SK-N-SH (cell line): ENCODE data around the gene TAX1BP1. TPM values are rescaled to one million over a fixed set of nuclear protein-coding genes. Genes with fewer than 3 reads are reported as not detected.

Experiments used
- CTCF ChIA-PET: fragments of 300-600, 350-600 bp; formaldehyde crosslinking; extraction: SDS; loops from one replicate; lab custom pipeline; 2021; lab: Yijun Ruan, JAX
- POLR2A ChIA-PET: fragments of 350-600 bp; sonication (Branson Sonifier 250); formaldehyde crosslinking; extraction: SDS; loops from one replicate; lab custom pipeline; 2020; ENCODE audit warnings: antibody characterized with exemption, inconsistent platforms; lab: Yijun Ruan, JAX
- DNase-seq: peaks from one replicate; pipeline ENCODE4 v3.0.0; 2012
- H2AFZ ChIP-seq: fragments of 200-600 bp; sonication (generic); 2 replicates; pipeline ENCODE4 v1.8.1; 2016; ENCODE audit warnings: antibody characterized with exemption, mild to moderate bottlenecking, low read depth
- H3F3A ChIP-seq: fragments of 200-600 bp; sonication (generic); replicated peaks from 2 replicates; pipeline ENCODE3; 2016; ENCODE audit warnings: antibody characterized with exemption, mild to moderate bottlenecking; ENCODE audit not compliant: insufficient read depth
- H3K27ac ChIP-seq, 2 experiments: fragments of 200-500 bp in 1 of 2; fragments of 200-600 bp in 1 of 2; sonication (Bioruptor generic) in 1 of 2; sonication (generic), shearing (Covaris generic) in 1 of 2; 2 replicates each; pipeline versions ENCODE4 v1.5.1 to v1.6.1; 2014 to 2016; ENCODE audit warnings: low read depth in 2 of 2, inconsistent platforms in 1 of 2, low read length in 1 of 2, mild to moderate bottlenecking in 1 of 2, mixed read lengths in 1 of 2
- H3K27me3 ChIP-seq: fragments of 200-600 bp; sonication (generic), shearing (Covaris generic); 2 replicates; pipeline ENCODE4 v1.6.1; 2016; ENCODE audit warnings: mixed run types; ENCODE audit not compliant: insufficient read depth
- H3K36me3 ChIP-seq, 2 experiments: fragments of 200-500 bp in 1 of 2; fragments of 200-600 bp in 1 of 2; sonication (Bioruptor generic) in 1 of 2; sonication (generic) in 1 of 2; replicated peaks in 1 of 2; 2 replicates each; pipeline versions ENCODE3 to v1.5.1; 2014 to 2016; ENCODE audit warnings: low read length in 1 of 2, mild to moderate bottlenecking in 1 of 2; ENCODE audit not compliant: insufficient read depth in 2 of 2, control insufficient read depth in 1 of 2
- H3K4me1 ChIP-seq, 2 experiments: fragments of 200-500 bp in 1 of 2; fragments of 200-600 bp in 1 of 2; sonication (Bioruptor generic) in 1 of 2; sonication (generic), shearing (Covaris generic) in 1 of 2; 2 replicates each; pipeline versions ENCODE4 v1.5.1 to v1.6.1; 2014 to 2016; ENCODE audit warnings: low read depth in 1 of 2, low read length in 1 of 2, mixed run types in 1 of 2; ENCODE audit not compliant: insufficient read depth in 2 of 2, control insufficient read depth in 1 of 2
- H3K4me2 ChIP-seq: fragments of 200-600 bp; sonication (generic), shearing (Covaris generic); 2 replicates; pipeline ENCODE4 v1.6.1; 2017; ENCODE audit warnings: mixed run types
- H3K4me3 ChIP-seq, 2 experiments: fragments of 200-500 bp in 1 of 2; fragments of 200-600 bp in 1 of 2; sonication (Bioruptor generic) in 1 of 2; sonication (generic), shearing (Covaris generic) in 1 of 2; 2 replicates each; pipeline versions ENCODE4 v1.5.1 to v1.8.1; 2014 to 2016; ENCODE audit warnings: low read depth in 2 of 2, inconsistent platforms in 1 of 2, low read length in 1 of 2, mild to moderate bottlenecking in 1 of 2, mixed read lengths in 1 of 2, moderate library complexity in 1 of 2
- H3K79me2 ChIP-seq: fragments of 200-600 bp; sonication (generic); 2 replicates; pipeline ENCODE4 v1.8.1; 2017; ENCODE audit warnings: mild to moderate bottlenecking; ENCODE audit not compliant: insufficient read depth
- H3K9ac ChIP-seq: fragments of 200-600 bp; sonication (generic); 2 replicates; pipeline ENCODE4 v1.6.1; 2017; ENCODE audit warnings: mixed run types
- H3K9me2 ChIP-seq: fragments of 200-600 bp; sonication (generic); 2 replicates; pipeline ENCODE4 v1.6.1; 2017; ENCODE audit warnings: mixed run types
- H3K9me3 ChIP-seq: fragments of 200-600 bp; sonication (generic); 2 replicates; pipeline ENCODE4 v1.6.1; 2017; ENCODE audit warnings: mixed run types, mild to moderate bottlenecking, moderate library complexity
- H4K20me1 ChIP-seq: fragments of 200-600 bp; sonication (generic); 2 replicates; pipeline ENCODE4 v1.6.1; 2017; ENCODE audit warnings: mild to moderate bottlenecking, mixed run types; ENCODE audit not compliant: insufficient read depth
- FOSL2 ChIP-seq: IDR thresholded peaks from 2 replicates; pipeline ENCODE4 v1.4.0; 2012; ENCODE audit warnings: low read depth, mild to moderate bottlenecking, moderate library complexity, borderline replicate concordance
- FOXJ3 ChIP-seq: sonication (generic); formaldehyde crosslinking; IDR thresholded peaks from 2 replicates; pipeline ENCODE4 v1.5.1; 2020; ENCODE audit warnings: mild to moderate bottlenecking, missing genetic modification reagents
- GABPA ChIP-seq: IDR thresholded peaks from 2 replicates; pipeline ENCODE4 v1.4.0; 2012; ENCODE audit warnings: low read depth, mild to moderate bottlenecking
- GATA2 ChIP-seq: sonication (generic); formaldehyde crosslinking; IDR thresholded peaks from 2 replicates; pipeline ENCODE4 v1.5.0; 2020; ENCODE audit warnings: mild to moderate bottlenecking, missing genetic modification reagents
- IRF3 ChIP-seq: fragments of 150-350 bp; IDR thresholded peaks from 2 replicates; pipeline ENCODE4 v1.6.1; 2016; ENCODE audit warnings: mild to moderate bottlenecking, low read depth, low read length
- MAX ChIP-seq: IDR thresholded peaks from 2 replicates; pipeline ENCODE4 v1.4.0; 2012; ENCODE audit warnings: low read depth
- MEF2A ChIP-seq: IDR thresholded peaks from 2 replicates; pipeline ENCODE4 v1.4.0; 2012; ENCODE audit warnings: low read depth, borderline replicate concordance
- NFIC ChIP-seq: IDR thresholded peaks from 2 replicates; pipeline ENCODE4 v1.4.0; 2012; ENCODE audit warnings: borderline replicate concordance
- PBX3 ChIP-seq: IDR thresholded peaks from 2 replicates; pipeline ENCODE4; 2012
- RAD21 ChIP-seq: IDR thresholded peaks from 2 replicates; pipeline ENCODE4 v1.6.1; 2012; ENCODE audit warnings: mild to moderate bottlenecking, low read length
- REST ChIP-seq: IDR thresholded peaks from 2 replicates; pipeline ENCODE4 v1.6.1; 2012; ENCODE audit warnings: mild to moderate bottlenecking, low read depth, low read length, moderate library complexity
- RXRA ChIP-seq: IDR thresholded peaks from 2 replicates; pipeline ENCODE4 v1.4.0; 2012; ENCODE audit warnings: low read depth, mild to moderate bottlenecking, borderline replicate concordance
- SIN3A ChIP-seq: IDR thresholded peaks from 2 replicates; pipeline ENCODE4 v1.6.1; 2012; ENCODE audit warnings: low read depth, mild to moderate bottlenecking, low read length, moderate library complexity, borderline replicate concordance
- TEAD4 ChIP-seq: IDR thresholded peaks from 2 replicates; pipeline ENCODE4 v1.4.0; 2012; ENCODE audit warnings: mild to moderate bottlenecking, borderline replicate concordance; ENCODE audit not compliant: insufficient read depth
- ZBTB33 ChIP-seq: IDR thresholded peaks from 2 replicates; pipeline ENCODE4 v1.4.0; 2012; ENCODE audit warnings: low read depth, borderline replicate concordance
- WGBS: methylation state at CpG from one replicate; pipeline ENCODE4 v1.1.6; 2017; ENCODE audit warnings: low lambda C conversion rate; 5-methylcytosine and 5-hydroxymethylcytosine counted together
- polyA plus RNA-seq, 3 experiments: library from polyadenylated mRNA; depleted of rRNA; stranded (reverse); fragments of >200 nt; gene quantifications; 2 replicates each; pipeline ENCODE4 v1.2.3, GENCODE V29; 2012

TAX1BP1 gene
- polyA plus RNA-seq, 1 of the 3 experiments (the other 2 are of a cell fraction), result 70.3 TPM

- Histone ChIP-seq H4K20me1 (no peaks in the 10 kb centered on the region), H3K4me2 (no peak overlapping the region), H3K27me3 (no peaks in the 10 kb centered on the region), H2AFZ (no peak overlapping the region)
- WGBS, result 83% methylated on average over 9 of the region's 11 CpGs
- POLR2A ChIA-PET, result no interaction called here
- TF ChIP-seq FOSL2 (peak; percentile 3; the same call in 1 of the 2 replicates), SIN3A (no peak)
- TF ChIP-seq, all 33 proteins: peak for 1
- CTCF ChIA-PET, result interaction anchor here (0.7 to 2.2 kb wide), 4 partner anchors 9 to 705 kb away, joined by 3 to 6 read pairs (median 3); no protein-coding TSS in a partner anchor
- H3F3A ChIP-seq, result no peaks in the 10 kb centered on the region
- no peaks in the 10 kb centered on the region for H3K79me2 ChIP-seq
- no peak overlapping the region for H3K27ac ChIP-seq
- no peak for DNase-seq
- H3K9me3 ChIP-seq, result no peaks in the 10 kb centered on the region
- no peak overlapping the region for H3K4me3 ChIP-seq
- H3K4me1 ChIP-seq, result no peaks in the 10 kb centered on the region
- H3K9me2 ChIP-seq, result no peaks in the 10 kb centered on the region
- H3K36me3 ChIP-seq, result no peaks in the 10 kb centered on the region
- no peak overlapping the region for H3K9ac ChIP-seq
These were observed 123.9 kb downstream of the TAX1BP1 start for GRCh38 chr7:27863880-27864279.

GRCh38 chr7:27866256-27866655 is 126.3 kb downstream of the TAX1BP1 start:
- Histone ChIP-seq H3K27ac (no peak overlapping the region), H3K36me3 (no peaks in the 10 kb centered on the region), H3K4me1 (no peaks in the 10 kb centered on the region), H2AFZ (no peak overlapping the region), H3F3A (no peaks in the 10 kb centered on the region), H3K9me2 (no peaks in the 10 kb centered on the region), H3K4me3 (no peak overlapping the region), H3K27me3 (no peaks in the 10 kb centered on the region), H3K4me2 (no peak overlapping the region), H4K20me1 (no peaks in the 10 kb centered on the region), H3K9ac (no peak overlapping the region), H3K9me3 (no peaks in the 10 kb centered on the region), H3K79me2 (no peaks in the 10 kb centered on the region)
- ChIA-PET CTCF (no interaction called here), POLR2A (no interaction called here)
- DNase-seq, result no peak
- WGBS, result 41% methylated on average over 2 of the region's 2 CpGs
- TF ChIP-seq MEF2A (no peak), FOXJ3 (CRISPR knock-in tag) (no peak), PBX3 (no peak), NFIC (no peak), GABPA (no peak), REST (no peak), TEAD4 (no peak), GATA2 (no peak), IRF3 (no peak), ZBTB33 (no peak), RXRA (no peak), MAX (no peak), RAD21 (no peak)
